ENCODE measurements around the gene PFKFB4.
"Not testable (repeated sequence)": the region's sequence is repeated elsewhere in the genome, so short reads cannot be mapped to it uniquely, and the experiment has no call there.

The PFKFB4 gene

DNA sequence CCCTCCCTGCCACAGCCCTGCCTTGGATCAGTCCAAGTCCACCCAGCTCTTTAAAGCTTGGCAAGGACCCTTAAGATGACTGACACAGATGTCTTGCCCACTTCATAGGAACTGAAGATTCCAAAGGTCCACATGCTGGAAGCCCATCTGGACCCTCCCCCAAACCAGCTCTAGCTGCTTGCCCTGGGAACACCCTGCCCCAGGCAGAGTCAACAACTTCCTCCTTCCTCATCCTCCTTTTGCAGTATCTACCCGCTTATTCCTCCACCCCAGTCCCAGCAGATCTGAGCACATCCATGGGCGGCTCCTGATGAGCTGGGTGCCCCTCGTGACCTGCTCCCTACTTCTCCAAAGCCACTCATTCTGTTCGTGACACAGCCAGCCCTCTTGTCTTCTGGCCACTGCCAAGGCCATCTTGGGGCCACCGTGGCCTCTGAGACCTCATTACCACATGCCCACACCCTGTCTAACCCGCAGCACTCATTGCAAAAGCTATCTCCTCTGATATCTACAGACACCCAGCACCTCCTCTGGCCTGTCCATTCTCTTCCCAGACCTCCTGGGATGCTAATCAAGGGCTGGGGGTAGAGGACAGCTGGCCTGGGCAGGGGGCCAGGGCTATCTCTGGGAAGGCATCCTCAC, 2.0 kb upstream of the PFKFB4 start:
- no peak for DNase-seq (ENCODE audit: low read depth in 2 of 2)

DNA sequence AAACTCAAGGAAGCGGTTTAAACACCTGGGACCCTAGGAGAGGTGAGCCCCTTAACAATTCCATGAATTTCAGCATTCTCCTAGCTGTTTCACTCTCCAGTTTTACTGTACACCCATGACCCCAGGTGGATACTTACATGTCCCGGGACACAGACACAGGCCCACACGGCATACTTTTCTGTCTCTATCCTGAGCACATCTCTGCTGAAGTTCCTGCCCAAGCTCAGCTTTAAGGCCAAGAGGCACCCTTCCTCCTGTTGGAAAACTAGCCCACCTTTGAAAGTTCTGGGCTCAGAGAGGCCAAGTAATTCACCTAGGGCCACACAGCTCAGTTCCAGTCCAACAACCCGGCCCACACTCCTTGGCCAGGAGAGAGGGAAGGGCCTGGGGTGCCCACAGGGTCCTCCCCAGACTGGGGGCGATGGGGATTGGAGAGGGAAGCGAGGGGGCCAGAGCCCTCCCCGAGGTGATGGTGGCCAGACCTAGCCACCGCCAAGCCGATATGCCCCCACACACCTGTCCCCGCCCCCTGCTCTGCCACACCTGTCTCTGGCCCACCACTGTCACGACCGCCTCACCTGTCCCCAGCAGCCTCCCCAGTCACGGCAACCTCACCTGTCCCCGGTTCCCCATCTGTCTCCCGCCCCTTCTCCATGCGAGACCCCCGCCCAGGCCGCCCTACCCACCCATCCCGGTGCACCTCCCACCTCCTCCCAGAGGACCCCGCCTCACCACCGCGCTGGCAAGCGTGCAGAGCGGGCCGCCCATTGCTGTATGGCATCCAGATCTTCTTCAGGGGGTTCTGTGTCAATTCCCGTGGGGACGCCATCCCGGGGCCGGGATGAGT, 431 bp downstream of the PFKFB4 start:
- no peak for DNase-seq (ENCODE audit: low read depth in 2 of 2)

DNA sequence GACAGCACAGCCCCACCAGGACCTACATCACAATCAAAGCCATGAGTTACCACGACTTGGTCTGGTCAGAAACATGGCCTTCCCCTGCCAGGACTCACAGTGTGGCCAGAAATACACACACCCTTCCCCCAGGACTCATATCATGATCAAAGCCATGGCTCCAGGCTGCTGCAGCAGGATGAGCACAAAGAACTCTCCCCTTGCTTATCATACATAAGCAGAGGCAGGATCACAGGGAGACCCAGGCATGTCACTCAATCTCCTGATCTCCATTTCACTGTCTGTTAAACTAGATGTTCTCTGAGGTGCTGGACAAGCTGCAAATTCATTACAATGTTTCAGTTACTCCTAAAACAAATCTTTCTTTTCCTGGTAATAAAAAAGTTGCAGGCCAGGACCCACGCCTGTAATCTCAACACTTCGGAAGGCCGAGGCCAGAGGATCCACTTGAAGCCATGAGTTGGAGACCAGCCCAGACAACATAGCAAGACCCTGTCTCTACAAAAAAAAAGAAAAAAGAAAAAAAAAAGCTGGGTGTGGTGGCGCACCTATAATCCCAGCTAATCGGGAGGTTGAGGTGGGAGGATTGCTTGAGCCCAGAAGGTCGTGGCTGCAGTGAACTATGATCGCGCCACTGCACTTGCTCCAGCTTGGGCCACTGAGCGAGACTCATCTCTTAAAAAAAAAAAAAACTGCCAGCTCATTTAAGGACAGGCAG, 1.2 kb downstream of the PFKFB4 start:
- DNase-seq (ENCODE audit: low read depth in 2 of 2): no peak

DNA sequence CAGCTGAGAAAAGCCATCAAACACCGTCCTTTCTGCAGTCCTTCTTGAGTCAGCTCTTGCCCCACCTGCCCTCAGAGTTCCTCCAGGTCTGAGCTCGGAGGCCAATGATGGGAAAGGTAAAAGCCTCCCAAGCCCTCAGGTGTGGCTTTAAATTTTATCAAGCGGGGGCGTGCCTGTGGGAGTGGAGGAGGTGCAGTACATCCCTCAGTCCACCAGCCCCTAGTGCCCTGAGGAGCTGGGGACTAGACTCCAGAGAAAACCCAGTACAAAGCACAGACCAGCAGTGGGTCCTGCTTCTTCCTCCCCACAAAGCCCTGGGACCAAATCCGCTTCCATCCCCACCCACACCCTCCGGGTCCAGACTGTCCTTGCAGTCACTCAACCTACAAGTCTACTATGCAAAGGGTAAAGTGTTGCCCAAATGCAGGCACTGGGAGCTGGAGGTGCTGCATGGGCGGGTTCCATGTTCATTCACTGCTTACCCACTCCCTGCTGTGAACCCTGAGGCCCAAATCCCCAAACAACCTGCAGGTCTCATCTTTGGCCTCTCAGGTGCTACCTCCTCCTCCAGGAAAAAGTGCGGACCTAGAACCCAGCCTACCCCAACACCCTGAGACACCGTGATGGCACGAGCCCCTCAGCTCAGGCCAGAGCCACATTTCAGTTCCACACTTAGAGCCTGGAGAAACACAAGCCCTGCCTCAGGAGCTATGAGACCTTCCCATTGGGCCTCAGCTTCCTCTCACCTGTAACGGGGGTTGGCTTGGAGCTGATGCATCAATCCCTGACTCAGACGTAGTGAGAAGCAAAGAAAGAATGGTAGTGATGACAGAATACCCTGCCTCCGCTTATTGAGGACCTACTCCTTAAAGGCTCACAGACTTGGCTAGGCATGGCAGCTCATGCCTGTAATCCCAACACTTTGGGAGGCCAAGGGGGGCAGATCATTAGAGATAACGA, 2.4 kb downstream of the PFKFB4 start:
- no peak for DNase-seq (ENCODE audit: low read depth in 2 of 2)

DNA sequence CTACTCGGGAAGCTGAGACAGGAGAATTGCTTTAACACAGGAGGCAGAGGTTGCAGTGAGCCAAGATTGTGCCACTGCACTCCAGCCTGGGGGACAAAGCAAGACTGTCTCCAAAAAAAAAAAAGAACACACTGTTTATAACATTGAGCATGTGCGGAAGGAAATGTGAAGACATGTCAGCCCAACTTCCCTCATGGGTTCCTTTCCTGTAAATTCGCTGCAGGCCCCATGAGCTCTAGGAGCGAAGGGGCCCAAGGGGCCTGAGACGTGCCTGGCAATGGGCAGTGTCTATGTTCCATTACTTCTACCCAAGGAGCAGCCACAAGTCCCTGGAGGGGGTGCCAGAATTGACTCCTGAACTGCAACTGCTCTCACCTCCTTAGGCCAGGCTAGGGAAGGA, 3.2 kb downstream of the PFKFB4 start:
- DNase-seq (ENCODE audit: low read depth in 2 of 2): no peak

DNA sequence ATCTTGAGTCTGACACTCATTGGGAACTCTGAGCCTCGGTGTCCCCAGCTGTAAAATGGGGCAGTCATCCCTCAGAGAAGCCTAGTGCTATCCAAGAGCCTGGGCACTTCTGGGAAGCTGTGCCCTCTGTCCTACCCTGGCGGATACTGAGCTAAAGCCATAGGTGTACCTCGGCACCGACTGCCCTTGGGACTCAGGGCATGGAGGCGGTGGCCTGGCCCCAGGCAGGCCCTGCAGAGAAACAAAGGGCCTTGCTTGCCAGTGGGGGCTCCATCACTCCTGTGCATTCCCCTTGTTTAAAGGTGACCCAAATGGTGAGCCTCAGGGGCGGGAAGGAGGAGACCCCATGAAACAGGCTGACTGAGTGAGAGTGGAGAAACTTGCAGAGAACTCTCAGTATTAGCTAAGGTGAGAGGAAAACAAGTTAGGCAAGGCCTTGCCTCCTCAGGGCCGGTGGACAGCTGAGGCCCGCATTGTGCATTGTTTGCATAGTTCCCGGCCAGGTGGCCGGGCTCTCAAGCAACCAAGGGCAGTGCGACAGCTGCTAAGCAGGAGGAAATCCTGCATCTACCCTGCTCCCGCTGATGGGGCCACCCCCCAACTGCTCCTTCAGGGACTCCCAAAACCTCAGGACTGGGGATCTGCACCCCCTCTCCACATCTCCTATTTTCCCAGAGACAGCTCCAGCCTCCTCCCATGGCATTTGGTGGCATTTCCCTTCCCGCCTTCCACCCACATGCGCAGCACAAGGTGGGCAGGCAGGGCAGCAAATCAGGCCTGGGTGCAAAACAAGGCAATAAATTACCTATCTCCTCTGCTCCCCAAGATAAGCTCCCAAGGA, 4.3 kb downstream of the PFKFB4 start:
- DNase-seq (ENCODE audit: low read depth in 2 of 2): no peak

DNA sequence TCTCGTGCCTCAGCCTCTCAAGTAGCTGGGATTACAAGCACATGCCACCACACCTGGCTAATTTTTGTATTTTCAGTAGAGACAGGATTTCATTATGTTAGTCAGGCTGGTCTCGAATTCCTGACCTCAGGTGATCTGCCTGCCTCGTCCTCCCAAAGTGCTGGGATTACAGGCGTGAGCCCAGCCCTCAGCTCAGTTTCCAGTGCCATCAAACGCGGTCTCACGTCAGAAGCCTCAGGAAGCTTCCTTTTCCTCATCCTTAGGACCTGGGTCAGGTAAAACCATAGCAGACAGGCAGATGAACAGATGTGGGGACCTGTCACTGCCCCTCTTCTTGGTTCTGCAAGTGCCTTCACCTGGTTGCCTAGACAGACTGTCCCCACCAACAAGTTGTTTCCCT, 5.0 kb downstream of the PFKFB4 start:
- DNase-seq (ENCODE audit: low read depth in 2 of 2): not testable (repeated sequence)

DNA sequence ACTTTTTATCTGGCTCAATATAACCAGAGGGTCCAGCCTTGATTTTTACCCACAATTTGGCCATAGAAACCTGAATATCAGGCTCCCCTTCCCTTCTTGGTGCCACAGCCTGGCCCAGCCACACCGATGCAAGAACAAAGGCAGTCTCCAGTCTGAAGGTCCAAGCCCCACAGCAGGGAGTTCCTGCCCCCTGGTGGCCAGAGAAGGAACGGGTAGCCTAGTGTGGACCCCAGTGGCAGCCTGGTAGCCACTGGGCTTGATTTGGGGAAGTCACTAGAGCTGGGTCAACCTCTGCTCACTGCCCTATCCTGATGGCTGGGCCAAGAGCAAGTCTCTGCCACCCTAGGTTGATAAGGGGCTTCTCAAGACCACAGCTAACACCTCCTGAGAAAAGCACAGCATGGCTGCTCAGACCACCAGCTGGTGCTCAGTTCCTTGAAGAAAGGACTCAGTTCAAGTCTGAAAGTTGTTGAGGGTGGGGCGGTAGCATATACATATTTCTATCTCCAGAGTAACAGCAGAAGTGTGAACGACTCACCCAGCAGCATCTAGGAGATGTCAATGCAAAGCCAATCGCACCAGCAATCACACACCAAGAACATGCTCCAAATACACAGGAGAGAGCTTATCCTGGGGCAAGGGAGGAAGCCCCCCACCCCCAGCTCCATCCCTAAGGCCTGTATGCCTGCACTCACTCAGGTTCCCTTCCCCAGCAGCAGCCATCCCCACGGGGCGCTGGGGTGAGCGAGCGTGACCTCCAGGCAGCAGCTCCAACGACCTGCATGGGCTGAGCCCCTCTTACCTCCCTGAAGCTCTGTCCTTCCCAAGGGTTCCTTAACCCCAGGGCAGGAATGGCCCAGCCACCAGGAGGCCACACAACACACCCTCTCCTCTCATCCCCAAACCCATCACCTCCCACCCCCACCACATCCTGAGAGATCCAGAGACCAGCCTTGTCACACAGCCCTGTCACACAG, 7.6 kb downstream of the PFKFB4 start:
- DNase-seq (ENCODE audit: low read depth in 2 of 2): peak; percentile 78 to 82

DNA sequence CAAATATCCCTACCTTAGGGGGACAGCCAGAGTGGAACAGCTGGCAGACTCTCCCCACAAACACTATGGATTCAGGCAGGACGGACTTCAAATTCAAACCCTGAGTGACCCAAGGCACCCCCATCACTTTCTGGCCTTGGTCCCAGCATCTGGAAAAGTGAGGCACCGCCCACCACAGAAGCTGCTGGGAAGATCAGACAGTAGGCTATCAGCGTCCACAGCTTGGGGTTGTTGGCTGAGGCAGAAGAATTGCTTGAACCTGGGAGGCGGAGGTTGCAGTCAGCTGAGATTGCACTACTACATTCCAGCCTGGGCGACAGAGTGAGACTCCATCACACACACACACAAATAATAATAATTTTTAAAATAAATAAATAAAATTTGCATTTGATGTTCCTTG, 8.5 kb downstream of the PFKFB4 start:
- no peak for DNase-seq (ENCODE audit: low read depth in 2 of 2)

DNA sequence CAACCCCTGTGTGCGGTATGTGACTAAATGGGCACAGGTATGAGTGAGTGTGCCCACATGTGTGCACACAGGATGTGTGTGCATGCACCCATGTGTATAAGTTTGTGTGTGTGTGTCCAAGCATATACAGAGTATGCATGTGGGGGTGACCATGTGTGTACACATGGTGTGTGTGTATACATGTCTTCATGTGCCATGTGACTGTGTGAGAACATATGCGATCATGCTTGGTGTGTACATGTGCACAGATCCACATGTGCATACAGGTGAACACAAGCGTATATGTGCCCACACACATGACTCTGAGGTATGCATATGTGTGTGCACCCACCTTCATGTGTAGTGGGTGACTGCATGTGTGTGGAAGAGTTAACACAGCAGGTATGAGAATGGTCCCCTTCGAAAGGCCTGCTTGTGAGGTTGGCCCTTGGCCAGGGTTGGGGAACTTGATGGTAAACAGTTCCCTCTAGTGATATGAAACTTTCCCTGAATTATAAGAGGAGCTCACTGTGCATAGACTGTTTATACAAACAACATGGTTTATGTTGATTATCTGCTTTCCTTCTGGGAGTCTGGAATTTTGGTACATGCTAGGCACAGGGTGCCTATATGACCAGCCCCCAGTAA, 10.3 kb downstream of the PFKFB4 start:
- DNase-seq (ENCODE audit: low read depth in 2 of 2): no peak

DNA sequence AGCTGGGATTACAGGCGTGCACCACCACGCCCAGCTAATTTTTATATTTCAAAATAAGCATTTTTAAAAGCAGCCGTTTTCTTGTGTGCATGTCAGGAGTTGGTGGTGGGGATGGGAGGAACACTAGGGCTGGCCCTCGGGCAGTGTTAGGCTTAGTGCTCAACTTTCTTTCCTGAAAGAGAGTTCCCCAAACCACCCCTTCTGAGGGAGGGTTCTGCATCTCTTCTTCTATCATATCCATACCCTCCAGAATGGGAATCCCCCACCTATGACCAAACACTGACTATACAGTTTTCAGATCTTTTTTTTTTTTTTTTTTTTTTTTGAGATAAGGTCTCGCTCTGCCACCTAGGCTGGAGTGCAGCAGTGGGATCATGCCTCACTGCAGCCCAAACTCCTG, 12.5 kb downstream of the PFKFB4 start:
- DNase-seq (ENCODE audit: low read depth in 2 of 2): no peak

DNA sequence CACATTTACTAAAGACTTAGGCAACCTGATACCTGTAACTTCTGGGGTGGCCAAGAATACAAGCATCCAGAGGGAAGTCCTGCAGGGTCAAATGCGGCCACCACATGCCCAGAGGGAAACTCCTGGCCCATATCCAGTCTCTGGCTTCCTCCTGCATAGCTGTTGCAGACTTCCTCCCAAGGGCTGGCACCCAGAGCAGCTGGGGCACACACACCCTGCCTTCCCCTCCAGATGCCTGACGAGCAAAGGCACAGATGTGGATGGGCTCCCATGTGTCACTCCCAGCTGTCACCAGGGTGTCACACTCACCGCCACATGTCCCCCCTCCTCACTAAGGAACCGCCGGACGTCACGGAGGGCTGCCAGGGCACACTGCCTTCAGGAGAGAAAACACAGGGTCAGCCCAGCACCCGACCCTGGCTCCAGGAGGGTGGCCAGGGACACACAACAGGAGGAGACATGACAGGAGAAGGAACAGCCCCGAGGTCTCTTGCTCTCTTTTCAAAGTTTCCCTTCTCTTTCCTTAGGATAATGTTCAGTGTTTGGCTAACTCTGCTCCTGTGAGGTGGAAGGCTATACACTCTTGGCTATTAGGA, 13.2 kb downstream of the PFKFB4 start:
- DNase-seq (ENCODE audit: low read depth in 2 of 2): no peak

DNA sequence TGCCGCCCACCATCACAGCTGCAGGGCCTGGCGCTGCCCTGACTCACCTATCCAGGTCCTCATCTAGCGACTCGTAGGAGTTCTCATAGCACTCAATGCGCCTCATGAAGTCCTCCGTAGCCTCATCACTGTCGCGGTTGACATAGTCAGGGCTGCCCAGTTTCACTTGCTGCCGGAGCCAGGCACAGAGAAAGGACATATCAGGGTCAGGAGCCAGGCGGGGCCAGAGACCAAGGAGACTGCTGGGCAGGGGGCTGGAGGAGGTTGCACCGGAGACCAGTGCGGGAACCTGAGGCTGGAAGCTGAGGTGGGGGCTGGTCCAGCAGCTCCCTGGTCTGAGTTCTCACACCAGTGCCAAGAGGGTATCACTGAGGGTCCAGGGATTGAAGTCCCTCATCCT, 18.2 kb downstream of the PFKFB4 start:
- no peak for DNase-seq (ENCODE audit: low read depth in 2 of 2)

DNA sequence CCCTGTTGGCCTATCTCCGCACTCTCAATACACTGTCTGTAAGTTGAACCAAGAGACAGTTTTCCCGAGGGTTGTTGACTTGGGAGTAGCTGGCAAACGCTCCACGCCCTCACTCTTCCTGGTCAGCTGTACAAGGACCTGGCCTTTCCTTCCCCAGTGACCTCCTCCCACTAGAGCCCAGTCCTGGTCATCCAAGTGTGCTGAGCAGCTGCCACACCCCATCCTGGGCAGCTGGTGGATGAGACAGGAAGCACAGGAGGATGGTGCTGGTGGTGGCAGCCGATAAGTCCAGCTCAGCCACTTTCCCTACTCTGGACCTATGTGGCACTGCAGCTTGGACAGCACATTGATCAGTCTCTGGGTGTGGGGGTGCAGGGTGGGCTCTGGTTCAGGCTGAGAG, 19.8 kb downstream of the PFKFB4 start:
- no peak for DNase-seq (ENCODE audit: low read depth in 2 of 2)

DNA sequence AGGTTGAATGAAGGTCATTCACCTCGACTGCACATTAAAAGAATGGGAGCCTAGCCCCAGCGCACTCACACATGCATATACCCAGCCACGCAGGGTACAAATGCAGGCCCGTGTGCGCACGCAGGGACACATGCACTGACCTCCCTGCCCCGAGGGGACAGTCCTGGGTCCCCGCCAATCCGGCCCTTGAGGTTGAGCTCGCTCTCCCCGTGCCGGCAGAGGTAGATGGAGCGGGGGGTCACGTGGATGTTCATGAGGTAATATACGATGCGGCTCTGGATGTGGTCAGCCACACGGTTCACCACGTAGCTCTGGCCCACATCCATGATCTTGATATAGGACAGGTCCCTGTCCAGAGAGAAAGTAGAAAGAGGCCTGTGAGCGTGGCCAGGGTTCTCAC, 20.5 kb downstream of the PFKFB4 start:
- no peak for DNase-seq (ENCODE audit: low read depth in 2 of 2)

DNA sequence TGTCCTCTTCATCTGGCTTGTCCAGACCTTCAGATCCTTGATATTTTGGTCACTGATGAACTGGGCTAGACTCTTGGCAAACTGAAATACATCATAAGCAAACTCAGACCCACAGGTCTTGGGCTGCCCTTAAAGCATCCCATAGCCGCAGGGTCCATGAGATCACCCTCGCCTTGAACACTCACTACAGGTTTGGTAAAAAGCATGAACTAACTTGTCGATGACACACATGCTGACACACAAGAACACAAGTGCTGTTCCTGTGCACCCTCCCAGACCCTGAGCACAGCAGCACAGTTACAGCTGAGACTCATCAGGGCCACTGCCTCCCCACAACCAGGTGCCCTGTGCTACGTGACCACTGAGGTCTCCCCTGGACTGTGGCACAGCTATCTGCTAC, 21.0 kb downstream of the PFKFB4 start:
- DNase-seq (ENCODE audit: low read depth in 2 of 2): no peak

DNA sequence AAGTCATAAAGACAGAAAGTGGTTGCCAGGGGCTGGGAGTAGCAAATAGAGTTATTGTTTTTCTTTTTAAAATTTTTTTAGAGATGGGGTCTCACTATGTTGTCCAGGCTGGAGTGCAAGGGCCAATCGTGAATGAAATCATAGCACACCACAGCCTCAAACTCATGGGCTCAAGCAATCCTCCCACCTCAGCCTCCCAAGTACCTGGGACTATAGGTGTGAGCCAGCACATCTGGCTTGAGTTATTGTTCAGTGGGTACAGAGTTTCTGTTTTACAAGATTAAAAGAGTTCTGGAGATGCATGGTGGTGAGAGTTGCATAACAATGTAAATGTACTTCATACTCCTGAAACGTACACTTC, 23.6 kb downstream of the PFKFB4 start:
- no peak for DNase-seq (ENCODE audit: low read depth in 2 of 2)

DNA sequence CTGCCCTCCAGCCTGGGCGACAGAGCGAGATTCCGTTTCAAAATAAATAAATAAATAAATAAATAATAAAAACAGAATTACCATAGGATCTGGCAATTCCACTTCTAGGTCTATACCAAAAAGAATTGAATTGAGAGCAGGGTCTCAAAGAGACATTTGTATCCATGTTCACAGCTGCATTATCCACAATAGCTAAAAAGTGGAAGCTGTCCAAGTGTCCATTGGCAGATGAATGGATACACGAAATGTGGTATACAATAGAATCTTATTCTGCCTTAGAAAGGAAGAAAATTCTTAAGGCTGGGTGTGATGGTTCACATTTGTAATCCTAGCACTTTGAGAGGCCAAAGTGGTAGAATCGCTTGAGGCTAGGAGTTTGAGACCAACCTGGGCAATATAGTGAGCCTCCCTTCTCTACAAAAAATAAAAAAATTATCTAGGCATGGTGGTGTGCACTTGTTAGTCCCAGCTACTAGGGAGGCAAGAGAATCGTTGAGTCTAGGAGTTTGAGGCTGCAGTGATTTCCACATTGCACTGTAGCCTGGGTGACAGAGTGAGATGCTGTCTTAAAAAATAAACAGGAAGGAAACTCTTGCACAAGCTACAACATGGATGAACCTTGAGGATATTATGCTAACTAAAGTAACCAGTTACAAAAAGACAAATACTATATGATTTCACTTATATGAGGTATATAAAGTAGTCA, 24.2 kb downstream of the PFKFB4 start:
- DNase-seq (ENCODE audit: low read depth in 2 of 2): no peak
